Raji (cell line): Measurements from ENCODE around the gene IQCE.

Experiments
- POLR2A ChIP-seq: IDR thresholded peaks from 2 replicates; pipeline ENCODE4 v1.6.1; 2011; ENCODE audit warnings: low read depth, low read length, control low read depth; ENCODE audit not compliant: insufficient read depth

The IQCE gene

DNA sequence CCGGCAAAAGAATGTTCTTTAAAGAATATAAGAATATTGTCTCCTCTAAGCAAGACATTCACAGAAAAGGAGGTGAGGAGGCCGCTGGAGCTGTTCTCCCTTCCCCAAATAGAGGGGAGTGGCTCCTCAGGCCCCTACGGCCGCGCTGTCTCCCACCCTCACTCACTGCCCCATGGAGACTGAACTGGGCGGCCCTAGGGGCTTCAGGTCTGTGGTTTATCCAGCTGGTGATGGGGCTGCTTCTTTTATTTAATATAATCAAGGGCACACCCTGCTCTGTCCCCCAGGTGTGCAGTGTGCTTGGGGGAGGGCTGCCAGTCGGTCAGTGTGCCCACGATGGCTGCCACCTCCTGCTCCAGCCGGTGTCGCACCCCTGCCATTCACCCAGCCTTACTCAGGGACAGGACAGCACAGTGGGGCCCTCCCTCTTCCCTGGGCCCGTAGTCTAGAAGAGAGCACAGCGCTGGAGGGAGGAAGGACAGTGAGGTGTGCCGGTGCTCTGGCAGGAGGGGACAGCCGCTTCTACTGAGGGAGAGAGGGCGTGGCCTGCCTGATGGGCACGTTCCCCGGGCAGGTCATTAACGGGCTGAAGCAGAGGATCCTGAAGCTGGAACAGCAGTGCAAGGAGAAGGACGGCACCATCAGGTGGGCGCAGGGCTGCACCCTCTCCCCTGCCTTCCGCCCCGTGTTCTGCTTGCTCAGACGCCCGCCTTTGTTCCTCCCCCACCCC is 23.4 kb downstream of the IQCE start:
- no peak for TF ChIP-seq POLR2A

DNA sequence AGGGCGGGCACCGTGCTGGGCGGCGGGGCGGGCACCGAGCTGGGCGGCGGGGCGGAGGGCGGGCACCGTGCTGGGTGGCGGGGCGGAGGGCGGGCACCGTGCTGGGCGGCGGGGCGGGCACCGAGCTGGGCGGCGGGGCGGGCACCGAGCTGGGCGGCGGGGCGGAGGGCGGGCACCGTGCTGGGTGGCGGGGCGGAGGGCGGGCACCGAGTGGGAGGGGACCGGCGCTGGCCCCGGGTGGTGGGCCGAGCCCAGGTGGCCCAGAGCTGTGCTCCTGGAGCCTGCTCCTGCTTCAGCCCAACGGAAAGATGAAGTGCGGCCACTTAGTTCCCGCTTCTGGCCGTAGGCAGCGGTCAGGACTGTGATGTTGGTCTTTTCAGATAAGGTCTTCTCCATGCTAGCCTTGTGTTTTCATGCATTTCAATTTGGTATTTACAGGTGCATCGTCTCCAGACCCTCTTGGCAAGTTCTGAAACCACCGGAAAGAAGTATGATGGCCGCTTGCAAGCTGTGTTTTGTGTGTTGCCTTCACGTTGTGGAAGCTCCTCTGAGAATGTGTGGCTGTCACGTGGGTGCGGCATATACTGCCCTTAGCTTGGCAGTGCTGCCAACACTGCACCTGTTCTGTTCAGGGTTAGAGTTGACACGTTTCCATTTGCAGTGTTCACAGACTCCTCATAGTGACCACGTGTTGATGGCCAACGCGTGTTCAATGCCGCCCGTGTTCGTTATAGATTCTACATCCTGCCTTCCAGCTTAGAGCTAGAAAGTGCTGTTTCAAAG is 25.2 kb downstream of the IQCE start:
- no peak for TF ChIP-seq POLR2A

DNA sequence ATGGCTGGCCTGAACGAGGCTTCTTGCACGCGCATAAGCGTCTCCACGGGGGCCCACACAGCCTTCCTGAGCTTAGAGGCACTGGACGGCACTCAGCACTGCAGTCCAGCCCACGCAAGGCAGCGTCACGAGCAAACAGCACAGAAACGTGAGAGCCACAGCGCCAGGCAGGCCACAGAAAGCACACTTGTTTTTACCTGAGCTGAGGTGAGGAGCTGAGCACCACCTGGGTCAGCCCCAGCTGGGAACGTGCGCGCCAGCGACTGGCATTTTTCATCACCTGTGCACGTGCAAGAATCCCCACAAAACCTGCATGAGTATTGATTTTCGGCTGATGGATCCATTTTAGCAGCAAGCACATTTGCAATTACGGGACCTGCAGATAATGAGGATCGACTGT is 26.7 kb downstream of the IQCE start:
- TF ChIP-seq POLR2A = no peak

DNA sequence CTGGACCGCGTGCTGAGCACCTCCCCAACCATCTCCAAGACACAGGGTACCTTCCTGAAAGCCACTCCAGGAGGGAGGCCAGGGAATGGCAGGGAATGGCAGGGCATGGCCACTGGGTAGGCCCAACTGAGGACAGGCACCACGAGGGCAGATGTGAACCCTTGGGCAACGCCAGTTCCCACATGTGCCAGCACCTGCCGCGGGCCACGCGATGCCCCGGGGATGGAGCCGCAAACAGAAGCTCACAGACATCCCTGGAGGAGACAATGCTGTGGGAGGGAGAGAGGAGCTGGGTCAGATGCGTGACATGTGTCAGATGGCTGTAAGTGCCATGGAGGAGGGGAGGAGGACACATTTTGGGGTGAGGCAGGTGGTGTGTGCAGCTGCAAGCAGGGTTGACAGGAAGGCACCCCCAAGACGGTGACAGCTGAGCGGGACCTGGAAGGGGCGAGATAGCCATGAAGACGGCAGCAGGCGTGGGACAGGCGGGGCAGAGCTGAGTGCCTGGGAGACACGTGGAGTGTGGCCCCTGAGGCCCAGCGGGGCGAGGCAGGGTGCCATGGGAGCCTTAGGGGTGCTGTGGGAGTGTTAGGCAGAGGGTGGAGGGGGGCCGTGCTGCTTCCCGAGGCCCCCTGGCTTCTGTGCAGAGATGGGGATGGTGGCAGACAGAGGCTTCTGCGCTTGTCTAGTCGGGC is 27.7 kb downstream of the IQCE start:
- TF ChIP-seq POLR2A = no peak

DNA sequence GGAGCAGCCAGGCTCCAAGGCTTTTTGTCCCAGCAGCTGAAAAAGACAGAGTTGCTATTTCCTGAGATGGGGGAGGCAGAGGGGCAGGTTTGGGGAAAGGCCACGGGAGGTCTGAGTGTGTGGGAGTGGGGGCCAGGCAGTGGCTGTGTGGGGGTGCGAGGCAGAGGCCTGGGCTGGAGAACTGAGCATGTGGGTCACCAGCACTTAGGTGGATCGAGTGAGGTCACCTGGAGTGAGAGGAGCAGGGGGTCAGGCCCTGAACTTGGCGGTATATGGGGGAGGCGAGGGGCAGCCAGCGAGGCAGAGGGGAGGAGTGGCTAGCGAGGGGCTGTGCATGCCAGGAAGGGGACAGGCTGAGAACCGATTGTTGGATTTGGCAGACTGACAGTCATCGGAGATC is 28.4 kb downstream of the IQCE start:
- TF ChIP-seq POLR2A = no peak

DNA sequence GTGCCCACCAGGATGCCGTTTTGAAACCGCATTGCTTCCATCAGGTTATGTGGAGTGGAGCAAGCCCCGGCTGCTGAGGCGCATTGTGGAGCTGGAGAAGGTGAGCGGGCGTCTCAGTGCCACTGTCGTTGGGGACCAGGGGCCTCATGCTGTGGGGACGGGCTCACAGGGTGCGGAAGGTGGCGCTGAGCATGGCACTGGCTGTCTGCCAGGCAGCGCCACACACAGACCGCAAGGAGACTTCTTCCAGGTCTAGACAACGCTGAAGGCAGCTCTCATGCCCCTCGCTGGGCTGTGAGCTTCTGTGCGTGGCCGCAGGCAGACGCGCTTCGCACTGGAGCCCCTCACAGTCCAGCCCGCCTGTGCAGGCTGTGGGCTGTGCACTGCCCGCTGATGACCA is 29.0 kb downstream of the IQCE start:
- TF ChIP-seq POLR2A = no peak

DNA sequence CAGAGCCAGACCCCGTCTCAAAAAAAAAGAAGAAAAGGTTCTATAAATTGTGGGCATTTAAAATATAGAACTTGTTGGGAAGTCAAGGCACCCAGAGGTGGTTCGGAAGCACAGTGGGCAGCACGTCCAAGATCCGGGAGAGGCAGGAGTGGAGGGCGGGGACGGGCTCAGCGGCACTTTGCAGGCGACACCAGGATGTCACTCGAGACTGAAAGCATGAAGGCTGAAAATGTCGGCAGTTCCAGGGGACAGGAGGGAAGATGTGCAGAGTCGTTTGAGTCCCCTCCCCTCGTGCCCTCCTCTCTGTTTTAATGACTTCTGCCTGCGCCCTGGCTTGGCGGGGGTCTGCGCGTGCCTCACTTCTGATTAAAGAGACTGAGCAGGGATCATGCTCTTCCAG is 30.6 kb downstream of the IQCE start:
- no peak for TF ChIP-seq POLR2A

DNA sequence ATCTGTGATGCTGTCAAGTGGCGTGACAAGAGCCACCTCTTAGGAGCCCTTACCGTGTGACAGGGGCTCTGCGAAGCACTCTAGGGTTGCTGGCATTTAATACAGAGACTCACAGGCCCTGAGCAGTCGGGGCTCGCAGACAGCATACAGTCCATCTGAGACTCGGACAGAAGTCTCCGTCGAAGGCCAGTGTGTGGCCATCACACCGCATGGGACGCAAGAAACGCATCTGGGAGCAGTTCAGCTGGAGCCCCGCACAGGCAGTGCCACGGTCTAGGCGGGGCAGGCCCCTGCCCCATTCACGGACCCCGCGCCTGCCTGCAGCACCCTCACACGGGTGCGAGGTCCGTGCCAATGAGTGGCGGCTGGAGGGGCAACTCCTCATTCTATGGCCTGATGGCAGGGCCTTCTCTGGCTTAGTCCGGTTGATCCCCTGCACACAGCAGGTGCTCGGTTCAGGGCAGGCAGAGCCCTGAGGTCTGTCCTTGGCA is 33.6 kb downstream of the IQCE start:
- TF ChIP-seq POLR2A = no peak

DNA sequence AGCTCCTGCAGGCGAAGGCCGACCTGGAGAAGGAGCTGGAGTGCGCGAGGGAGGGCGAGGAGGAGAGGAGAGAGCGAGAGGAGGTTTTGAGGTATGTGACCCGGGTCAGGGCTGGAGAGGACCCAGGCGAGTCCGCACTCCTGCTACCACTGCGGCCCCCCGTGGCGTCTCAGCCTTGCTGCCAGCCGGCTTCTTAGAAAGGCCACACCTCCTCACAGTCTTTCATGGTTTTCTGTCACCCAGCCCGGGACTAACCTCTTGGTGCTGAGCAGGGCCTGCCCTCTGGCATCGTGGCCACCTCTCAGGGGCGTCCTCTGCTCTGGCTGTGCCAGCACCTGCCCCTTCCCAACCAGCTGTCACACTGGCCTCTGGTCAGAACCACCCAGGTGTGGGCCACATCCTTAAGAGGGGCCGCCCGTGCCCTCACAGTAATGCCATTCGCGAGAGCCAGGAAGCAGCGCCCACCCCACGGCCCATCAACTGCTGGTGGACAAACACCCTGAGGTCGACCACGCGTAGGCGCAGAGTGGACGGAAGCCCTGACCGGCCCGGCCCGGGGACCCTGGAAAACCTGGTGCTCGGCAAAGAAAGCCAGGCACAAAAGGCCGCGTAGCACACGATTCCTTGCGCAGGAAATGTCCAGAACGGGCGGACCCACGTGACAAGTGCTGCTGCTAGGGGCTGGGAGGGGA is 34.4 kb downstream of the IQCE start:
- TF ChIP-seq POLR2A = no peak

DNA sequence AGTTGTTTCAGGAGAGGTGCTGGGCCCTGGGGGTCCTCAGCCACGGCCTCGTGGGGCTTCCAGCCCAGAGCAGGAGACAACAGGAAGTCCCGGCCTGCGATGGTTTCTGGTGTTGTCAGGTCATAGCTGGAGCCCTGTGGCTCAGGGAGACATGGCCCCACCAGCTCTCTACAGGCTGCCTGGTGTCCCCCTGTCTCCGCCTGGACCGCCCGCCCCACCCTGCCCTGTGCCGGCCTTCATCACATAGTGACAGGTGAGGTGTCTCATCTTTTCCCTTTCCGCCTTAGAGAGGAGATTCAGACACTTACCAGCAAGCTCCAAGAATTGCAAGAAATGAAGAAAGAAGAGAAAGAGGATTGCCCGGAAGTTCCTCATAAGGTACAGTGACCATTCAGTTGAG is 35.8 kb downstream of the IQCE start:
- no peak for TF ChIP-seq POLR2A

DNA sequence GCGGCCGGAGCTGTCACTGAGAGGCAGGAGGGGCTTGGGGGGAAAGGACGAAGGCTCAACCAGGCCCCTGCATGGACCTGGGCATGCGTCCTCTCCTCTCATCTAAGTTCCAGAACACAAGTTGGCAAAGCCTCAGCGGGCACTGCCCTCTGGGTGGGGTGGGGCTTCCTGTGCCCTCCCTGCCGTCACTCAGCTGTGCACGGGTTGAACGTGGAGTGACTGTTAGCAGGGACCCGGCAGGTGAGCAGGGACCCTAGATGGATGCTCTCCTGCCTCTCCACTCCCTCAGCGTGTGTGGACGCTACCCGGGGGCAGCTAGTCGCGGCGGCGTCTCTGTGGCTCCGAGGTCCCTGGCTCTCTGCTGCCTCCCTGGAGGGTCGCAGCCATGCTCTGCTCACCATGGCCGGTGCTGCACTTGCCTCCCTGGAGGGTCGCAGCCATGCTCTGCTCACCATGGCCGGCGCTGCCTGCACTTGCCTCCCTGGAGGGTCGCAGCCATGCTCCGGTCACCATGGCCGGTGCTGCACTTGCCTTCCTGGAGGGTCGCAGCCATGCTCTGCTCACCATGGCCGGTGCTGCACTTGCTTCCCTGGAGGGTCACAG is 36.6 kb downstream of the IQCE start:
- TF ChIP-seq POLR2A = no peak

DNA sequence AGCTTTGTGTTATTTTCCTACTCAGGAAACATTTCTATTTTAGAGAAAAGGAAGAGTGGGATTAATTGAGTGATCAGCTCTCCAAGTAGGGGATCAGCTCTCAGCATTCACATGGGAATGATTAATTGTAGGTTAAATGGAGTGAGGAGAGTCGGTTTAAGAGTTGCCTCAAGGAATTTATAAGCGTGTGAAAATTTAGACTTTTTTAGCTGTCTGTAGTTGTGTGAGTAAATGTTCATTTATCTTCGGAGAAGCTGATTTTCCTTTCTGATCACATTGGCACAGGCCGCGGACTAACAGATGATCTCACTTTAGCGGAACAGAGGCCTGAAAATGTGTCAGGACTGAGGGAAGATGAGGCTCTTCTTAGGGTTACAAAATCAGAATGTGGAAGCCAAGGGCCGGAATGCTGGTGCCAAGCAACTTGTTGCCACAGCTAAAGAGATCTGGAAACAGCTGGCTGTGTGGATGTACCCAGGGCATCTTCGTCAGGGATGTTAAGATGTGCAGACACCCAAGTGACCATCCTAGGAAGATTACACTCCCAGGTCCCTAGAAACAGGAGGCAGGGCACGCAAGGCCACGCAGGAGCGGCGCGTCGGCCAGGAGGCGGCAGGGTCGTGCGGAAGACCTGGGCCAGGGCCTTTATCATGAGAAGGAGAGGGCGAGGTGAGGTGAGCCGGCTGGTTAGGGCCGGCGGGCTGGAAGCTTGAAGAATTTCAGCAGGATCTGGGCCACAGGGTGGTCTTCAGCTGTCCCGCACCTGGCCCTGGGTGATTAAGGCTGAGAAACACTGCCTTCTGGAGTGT is 37.9 kb downstream of the IQCE start:
- no peak for TF ChIP-seq POLR2A

DNA sequence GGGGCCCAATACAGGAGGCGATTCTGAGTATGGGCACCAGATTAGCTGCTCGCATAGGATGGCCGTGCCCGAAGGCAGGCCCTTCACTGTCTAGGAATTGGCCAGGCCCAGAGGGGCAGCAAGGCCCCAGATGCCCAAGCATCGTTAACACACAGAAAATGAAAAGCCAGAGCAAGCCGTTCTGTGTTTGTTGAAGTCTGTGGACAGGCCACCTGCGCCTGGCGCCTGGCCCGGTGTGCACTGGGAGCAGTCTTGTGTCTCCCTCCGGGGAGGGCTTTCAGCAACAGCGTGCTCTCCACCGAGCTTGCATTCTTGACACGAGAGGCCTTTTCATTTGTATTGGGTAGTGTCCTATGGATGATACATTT is 38.5 kb downstream of the IQCE start:
- no peak for TF ChIP-seq POLR2A

DNA sequence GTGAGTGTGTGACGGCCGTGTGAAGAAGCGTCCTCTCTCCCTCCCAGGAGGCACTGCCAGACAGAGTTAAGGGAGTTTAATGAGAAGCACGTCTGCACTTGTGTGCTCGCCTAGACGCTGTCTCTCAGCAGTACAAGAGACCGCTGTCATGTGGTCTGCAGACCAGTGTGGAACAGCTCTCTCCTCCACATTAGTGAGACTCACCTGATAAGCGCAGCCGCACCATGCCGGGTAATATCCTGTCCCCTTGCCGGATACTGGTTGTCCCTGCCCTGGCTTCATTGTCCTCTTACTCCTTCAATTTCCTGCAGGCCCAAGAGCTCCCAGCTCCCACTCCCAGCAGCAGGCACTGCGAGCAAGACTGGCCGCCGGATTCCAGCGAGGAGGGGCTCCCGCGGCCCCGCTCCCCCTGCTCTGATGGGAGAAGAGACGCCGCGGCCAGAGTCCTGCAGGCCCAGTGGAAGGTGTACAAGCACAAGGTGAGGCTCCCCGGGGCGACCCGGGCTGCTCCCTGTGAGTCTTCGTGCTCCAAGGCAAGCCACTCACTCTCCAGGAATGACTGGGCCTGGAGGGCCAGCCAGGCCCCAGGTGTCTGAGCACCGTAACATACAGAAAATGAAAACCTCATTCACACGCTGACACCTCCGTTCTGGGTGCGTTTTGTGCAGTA is 39.5 kb downstream of the IQCE start:
- TF ChIP-seq POLR2A = no peak

DNA sequence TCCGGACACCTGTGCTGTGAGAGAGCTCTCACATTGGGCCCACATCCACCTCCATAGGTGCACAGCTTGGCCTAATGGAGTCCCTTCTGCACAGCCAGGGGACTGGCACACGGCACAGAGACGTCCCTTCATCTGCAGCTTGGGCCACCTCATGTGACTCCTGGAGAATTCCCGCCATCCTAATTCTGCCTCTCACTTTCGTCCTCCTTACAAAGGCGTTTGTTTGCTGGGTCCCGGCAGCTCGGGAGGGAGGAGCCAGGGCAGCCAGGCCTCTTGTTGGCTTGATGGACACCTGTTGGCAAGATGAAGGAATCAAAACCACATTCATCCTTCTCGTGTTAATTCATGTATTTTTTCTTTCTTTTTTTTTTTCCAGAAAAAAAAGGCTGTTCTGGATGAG is 42.3 kb downstream of the IQCE start:
- TF ChIP-seq POLR2A = no peak
